Left renal cortex interstitium (tissue), 4 donors: ENCODE results near the gene PCNX3. TPM values are rescaled to one million over a fixed set of nuclear protein-coding genes. Genes with fewer than 3 reads are reported as not detected.

ENCODE experiments used
- DNase-seq, 4 donors: peaks; one replicate each; pipeline ENCODE4 v3.0.0-alpha.2; 2013; ENCODE audit warnings: low read depth in 4 of 4, low spot score in 2 of 4, missing footprints in 1 of 4
- polyA plus RNA-seq, 4 donors: library from polyadenylated mRNA; unstranded; fragments of 120-200 nt; gene quantifications; one replicate each; pipeline ENCODE4 v1.2.1, GENCODE V29; 2013; ENCODE audit not compliant: insufficient read length in 4 of 4

Gene PCNX3
- polyA plus RNA-seq, 4 donors, result 22.4 to 43.0 (median 34.9) TPM

DNA sequence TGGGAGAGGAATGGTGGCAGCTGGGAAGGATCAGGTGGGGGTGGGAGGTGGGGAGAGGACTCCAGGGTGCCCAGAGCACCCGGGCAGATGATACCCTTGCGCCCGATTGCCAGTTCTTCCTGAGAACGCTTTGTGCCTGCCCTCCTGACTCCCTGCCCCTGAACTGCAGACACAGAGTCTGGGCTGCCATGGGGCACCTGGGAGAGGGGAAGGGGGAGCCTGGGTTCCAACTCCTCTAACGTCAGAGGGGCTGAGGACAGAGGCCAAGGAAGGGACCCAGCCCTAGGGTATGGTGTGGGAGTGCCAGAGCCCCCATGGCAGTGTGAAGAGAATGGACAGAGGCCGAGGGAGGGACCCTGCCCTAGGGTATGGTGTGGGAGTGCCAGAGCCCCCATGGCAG is 19.1 kb upstream of the PCNX3 start:
- DNase-seq, result no peak

DNA sequence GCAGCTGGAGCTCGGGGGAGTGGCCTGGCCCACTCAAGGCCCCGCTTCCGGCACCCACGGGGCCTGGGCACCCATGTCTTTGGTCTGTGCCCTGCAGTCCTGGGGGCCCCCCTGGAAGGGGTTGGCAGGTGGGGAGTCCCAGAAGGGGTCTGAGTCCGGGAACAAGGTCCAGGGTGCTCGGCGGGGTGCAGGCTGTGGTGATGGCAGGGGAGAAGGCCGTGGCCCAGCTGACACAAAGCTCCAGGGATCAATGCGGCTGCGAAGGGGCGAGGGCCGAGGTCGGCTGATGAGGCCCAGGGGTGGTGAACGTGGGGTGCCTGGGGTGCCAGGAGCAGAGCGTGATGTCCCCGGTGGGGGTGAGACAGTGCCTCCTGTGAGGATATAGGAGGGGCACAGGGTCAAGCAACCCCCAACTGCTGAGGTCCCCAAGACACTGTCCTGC is 17.3 kb upstream of the PCNX3 start:
- DNase-seq, result no peak

DNA sequence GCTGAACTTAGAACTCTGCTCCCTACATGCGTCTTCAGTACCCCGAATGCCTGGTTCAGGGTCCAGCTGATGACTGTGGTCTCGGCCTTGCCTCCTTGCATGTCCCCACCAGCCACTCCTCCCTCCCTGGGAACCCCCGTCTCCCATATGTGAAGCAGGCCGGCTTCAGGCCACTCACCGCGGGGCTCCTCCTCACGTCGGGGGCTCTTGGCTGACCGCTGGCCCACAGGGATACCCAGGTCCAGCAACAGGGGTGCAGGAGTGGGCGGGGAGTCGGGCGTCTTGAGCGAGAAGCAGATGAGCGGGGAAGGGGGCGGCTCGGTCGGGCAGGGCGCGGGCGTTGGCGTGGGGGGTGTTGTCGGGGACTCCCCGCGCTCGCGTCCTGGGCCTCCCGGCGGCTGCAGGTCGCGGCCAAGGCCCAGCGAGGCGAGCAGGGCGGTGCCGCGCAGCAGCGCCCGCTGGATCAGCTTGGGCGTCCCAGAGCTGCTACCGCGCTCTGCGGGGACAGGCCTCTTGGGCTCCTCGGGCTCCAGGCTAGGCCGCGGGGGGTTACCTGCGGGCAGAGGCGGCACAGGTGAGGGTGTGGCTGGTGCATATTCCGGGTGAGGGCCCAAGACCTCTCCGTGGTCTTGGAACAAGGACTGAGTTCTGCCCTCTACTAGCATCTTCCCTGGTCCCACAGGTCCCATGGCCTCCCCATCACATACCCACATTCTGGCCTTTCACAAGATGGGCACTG is 16.2 kb upstream of the PCNX3 start:
- no peak for DNase-seq

DNA sequence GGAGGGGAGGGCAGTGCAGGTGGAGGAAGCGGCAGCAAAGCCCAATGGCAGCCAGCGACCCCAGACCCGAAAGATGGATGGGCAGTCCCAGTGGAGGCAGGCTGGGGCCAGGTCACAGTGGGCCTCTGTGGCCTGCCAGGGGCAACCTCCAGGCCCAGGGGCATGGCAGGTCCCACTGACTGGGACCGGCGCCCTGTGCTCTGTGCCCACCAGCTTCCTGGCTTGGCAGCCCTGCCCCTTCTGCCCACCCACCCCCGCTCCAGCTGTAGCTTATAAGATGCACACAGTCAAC is 15.7 kb upstream of the PCNX3 start:
- no peak for DNase-seq

DNA sequence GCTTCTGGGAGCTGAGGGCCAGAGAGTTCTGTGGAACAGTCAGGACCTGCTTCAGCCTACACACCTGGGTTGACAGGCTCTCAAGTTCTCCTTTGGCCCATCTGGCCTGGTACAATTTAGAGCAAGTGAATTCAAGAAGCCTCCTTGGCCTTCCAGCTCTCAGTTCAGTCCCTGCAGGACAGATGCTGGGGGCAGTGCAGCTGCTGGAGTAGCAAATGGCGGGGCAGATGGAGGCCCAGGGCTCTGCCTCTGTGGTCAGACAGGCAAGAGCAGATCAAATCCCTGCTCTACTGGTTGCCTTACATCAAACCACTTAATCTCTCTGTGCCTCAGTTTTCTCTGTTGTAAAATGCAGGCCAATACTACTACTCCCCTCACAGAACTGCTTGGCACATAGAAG is 11.3 kb upstream of the PCNX3 start:
- DNase-seq, result no peak

DNA sequence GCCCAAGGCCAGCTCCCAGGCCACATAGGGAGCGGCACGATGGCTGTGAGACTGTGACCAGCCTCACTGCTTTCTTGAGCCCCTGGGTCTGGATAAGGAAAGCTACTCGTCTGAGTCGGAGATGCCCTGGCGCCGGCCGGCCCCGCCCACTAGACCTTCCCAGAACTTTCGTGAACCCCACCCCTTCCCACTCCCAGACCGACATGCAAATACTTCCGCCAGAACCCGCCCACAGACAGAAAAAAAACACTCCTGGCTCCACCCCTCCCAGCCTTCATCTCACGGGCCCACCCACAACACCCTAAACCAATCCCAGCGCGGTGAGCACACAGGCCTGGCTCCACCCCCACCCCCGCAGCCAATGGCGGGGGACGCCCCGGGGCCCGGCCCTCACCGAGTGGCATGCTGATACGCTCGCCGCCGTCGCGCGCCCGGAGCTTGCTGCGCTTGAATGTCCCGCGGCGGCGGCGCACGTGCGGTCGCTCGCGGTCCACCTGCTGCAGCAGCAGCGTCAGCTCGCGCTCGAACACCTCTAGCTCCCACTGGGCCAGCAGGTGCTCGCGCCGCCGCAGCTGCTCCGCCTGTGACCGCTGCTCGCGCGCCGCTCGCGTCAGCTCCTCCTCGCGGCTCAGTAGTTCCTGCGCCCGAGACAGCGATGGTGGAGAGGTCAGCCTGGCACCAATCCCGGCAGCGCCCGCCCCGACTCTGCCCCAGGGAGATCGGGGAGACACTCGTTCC is 8.5 kb upstream of the PCNX3 start:
- DNase-seq, result peak; percentile 77 to 94 (median 88)

DNA sequence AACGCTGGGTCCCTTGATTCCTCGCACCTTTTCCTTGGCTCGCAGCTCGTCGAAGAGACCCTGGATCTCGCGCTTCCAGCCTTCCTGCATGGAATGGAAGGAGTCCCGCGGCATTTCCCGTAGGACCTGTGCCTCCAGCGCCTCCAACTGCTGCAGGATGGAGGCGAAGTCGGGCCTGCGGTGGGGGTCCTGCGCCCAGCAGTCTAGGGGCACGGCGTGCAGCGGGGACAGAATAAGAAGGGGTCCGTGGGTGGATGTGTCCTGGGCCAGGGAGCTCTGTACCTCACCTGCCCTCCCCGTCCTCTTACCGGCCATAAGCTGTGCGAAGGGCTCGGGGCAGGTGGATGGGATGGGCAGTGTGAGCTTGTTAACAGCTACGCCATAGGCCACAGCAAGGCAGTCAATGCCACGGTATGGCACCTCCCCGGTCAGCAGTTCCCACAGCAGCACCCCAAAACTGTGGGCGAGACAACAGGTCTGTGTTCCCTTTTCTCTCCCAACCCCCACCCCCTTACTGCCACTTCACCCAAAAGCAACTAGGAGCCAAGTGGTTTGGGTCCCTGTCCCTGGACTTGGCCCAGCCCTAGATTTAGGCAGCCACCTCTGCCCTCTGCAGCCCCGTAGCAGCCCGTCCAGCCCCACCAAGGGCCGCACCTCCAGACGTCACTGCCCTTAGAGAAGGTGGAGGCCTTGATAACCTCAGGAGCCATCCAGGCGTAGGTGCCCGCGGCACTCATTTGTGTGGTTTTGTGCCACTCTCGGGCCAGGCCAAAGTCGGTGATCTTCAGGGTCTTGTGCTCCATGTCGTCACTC is 7.8 kb upstream of the PCNX3 start:
- no peak for DNase-seq

DNA sequence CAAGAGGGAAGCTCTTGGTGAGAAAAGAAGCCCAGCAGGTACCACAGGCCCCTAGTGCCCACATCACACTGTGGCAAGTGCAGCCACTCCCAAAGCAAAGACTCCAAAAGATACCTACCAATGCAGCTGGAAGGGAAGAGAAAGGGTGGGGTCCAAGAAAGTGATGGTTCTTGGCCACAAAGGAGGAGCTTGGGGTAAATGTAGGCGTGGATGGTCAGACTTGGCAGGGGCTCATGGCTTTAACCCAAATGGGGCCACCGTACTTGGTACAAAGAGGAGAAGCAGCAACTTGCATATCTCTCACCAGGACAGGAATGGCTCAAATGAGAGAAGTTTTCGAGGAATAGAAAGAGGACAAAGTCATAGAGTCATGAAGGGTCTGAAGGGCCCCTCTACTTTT is 6.3 kb upstream of the PCNX3 start:
- no peak for DNase-seq

DNA sequence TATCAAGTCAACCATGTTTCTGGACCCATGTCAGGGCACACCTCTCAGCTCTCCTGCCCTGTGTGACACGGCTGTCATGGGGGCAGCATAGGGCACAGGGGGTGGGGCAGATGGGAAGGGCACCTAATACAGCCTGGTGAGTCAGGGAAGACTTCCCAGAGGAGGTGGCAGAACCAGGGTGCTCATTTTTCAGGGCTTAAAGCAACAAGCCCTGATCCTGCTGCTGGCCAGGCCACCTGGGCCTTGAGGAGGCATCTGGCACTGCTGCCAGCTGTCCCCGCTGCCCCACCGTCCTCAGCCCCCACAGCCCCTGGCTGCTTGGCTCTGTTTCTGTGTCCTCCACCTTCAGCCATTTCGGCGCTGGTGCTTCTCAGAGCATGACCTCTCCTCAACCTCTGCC is 5.9 kb upstream of the PCNX3 start:
- no peak for DNase-seq

DNA sequence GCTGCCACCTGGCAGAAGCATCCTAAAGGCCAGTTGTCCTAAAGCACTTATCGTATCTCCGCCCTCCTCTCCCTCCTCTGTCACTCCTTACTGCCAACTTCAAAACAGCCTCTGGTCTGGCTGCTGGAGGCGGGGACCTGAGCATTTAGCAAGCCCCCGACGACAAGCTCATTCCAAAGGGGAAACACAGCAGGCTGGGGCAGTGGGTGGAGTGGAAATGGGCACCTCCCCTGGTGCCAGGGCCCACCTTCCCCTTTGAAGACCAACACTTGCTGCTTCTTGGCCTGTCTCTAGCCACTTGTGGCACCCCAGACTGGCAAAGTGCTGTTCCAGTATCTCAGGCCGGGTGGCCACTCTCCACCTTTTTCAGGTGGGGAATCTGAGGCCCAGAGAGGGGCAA is 5.2 kb upstream of the PCNX3 start:
- no peak for DNase-seq

DNA sequence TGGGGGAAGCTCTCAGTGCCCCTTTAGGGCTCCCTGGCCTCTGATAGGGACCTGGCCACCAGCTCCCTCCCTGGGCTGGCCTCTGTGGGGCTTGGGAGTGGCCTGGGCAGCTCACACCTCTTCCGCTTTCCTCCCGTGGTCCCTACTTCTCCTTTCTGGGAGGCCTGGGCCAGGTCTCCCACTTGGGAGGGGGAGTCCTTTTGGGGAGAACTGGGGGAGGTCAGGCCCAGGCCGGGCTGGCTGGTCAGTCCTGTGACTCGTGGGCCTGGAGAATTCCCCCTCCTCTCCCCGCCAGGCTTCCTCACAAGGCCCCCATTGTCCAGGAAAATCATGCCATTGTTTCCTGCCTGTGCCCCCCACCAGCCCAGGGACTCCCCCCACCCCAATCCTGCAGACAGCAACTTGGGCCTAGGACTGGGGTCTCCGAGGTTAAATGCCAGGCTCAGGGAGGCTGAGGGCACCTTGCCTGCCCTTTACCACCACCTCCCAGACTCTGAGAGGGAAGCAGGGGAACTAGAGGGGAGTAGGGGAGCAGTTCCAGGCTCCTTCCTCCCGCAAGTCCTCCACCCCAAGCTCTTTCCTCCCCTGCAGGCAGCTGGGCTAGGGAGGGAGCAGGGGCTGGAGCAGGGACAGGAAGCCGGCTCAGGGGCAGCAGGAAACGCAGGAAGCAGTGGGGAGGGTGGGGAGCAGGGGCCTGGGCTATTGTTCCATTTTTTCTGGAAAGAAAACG is 4.4 kb upstream of the PCNX3 start:
- no peak for DNase-seq

DNA sequence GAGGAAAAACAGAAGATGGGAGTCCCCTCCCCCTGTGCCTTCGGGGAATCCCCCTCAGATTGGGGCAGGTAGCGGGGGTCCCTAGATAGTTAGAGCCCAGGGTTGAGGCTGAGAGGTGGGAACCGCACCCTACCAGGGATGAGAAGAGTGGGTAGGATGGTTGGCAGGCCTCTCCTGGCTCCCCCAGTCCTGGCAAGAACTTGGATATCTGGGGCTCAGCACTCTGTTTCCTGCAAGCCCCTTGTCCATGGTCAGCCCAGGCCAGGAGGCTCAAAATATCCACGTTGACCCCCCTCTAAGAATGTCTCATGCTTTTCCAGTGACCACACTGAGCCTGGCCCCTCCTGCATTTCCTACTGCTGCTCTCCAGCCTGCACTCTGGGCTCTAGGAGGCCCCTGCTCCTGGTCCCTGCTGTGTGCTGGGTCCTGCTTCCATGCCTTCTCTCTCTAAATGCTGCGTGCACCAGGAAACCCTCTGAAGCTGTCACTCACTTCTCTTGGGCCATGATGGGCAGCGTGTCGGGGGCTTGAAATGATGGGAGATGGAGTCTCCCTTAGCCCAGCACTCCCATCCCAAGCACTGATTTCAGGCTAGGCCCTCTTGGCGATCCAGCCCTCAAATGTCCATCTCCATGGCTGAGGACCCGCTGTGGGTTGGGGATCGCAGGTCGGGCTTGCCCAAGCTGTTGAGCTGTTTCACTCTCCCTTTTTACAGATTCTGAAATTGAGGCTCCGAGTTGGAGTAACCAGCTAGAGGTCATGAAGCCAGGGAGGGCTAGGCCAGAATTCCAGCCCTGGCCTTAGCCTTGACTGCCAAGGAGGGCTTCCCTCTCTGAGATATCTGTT is 3.6 kb upstream of the PCNX3 start:
- no peak for DNase-seq

DNA sequence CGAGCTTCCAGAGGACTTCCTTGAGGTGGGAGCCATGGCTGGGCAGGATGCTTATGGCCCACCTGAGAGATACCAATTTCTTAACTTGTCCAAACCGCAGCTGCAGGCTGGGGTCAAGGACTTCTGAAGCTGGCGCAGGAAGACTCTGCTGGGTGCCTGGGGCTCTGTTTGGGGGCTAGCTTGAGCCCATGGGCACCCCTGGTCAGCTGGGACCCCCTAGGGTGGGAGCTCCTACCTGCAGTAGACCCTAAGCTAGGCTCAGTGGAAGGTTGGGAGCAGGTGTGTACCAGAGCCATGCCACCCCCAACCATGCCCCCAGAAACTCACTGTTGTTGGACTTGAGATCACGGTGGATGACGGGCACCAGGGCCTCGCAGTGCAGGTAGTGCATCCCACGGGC is 2.9 kb upstream of the PCNX3 start:
- no peak for DNase-seq

DNA sequence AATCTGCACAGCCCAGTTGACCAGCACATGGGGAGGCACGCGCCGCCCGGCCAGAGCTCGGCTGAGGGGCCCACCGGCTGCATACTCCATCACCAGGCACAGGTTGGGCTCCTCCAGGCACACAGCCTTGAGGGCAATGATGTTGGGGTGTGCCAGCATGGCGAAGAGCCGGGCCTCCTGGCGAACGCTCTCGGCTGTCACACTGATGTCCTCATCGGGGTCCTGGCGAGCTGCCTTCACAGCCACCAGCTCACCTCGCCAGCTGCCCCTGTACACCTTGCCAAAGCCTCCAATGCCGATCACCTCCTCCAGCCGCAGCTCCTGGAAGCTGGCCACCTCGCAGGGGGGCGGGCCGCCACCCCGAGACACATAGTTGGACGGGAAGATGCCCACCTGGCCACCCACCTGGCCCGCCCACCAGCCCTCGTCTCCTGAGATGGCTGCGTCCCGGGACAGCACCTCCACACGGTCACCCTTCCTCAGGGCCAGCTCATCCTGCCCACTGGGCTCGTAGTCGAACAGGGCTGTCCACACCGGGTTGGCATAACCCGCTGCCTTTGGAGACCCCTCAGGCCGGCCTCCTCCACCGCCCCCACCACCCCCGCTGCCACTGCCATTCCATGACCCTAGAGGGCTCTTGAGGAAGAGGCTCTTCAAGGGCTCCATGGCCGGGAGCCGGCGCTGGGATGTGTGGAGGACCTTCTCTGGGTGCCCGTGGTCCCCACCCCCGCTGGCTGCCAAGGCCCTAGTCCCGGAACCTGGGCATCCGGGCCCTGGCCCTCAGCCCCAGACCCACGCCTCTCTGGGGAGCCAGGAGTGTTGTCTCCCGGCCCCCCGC is 2.3 kb upstream of the PCNX3 start:
- no peak for DNase-seq

DNA sequence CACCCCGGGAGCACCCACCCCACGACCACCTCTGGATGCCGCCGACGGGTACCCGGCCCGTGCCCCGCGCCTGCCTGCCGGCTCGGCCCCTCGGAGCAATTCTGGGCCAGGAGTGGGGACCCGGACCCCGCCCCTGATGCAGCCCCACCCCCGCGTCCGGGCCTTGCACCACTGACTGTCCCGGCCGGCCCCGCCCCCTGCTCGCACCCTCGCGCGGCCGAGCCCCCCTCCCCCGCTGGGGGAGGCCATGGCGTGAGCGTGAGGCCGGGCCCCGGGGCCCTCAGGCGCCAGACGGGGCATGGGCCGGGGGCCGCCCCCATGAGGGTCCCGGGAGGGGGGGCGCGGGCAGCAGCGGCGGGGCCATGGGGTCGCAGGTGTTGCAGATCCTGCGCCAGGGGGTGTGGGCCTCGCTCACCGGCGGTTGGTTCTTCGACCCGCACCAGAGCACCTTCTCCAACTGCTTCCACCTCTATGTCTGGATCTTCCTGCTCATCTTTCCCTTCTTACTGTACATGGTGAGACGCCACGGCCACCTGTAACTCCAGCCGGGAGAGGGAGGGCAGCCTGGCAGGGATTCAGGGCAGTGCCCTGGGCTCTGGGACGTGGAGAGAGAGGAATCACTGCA is 486 bp downstream of the PCNX3 start:
- no peak for DNase-seq

DNA sequence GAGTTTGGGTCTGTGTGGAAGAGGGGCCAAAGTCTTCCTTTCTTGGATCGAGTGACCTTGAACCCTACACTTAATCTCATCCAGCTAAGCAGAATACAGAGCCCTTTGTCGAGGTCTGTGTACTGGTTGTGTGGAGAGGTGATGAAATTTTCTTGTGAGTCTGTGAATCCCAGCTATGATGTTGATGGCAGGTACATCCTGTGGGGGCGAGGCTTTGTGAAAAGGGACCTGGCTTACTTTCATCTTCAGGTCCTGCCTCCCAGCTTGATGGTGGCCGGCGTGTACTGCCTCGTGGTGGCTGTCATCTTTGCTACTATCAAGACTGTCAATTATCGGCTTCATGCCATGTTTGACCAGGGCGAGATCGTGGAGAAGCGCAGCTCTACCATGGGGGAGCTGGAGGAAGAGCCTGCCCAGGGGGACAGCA is 1.0 kb downstream of the PCNX3 start:
- DNase-seq, result no peak

DNA sequence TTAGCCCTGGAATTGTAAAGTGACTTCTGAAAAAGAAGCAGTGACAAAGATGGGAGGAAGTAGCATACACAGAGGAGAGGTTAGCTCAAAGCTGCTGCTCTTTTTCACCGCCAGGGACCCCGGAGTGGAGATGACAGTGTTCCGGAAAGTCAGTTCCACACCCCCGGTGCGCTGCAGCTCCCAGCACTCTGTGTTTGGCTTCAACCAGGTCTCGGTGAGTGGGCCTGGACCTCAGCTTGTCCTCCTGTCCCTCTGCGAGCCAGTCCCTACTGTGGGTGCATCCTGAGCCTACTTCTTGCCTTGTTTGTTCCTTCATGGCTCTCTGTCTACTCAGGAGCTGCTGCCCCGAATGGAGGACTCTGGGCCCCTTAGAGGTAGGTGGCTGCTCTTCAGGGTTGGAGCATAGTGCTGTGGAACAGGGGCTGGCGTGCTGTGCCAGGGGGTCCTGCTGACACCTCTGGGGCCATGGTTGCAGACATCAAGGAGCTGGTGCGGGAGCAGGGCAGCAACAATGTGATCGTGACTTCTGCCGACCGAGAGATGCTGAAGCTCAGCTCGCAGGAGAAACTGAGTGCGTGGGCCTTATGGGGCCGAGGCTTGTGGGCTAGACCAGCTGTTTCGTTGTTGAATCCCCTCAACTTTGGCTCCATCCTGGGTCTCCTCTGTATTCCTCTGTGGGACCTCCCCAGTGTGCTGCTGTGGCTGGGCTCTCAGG is 1.7 kb downstream of the PCNX3 start:
- no peak for DNase-seq
